Stimulated activated naive CD8-positive, alpha-beta T cell treated with anti-CD3 and anti-CD28 coated beads, Interleukin-15, amount 100 ng/mL, for 72 hours (primary cell): ENCODE measurements around the gene IL11.
"Not testable (repeated sequence)": the region's sequence is repeated elsewhere in the genome, so short reads cannot be mapped to it uniquely, and the experiment has no call there.

Experiments
- ATAC-seq: fragments of 150-1000 bp; cut with Tn5 transposase; 2 replicates; pipeline ENCODE4 v1.10.0; 2021; ENCODE audit warnings: mild to moderate bottlenecking, moderate library complexity
- DNase-seq, 2 donors: peaks; one replicate each; pipeline ENCODE4 v3.0.0; 2021 to 2022
- H3K27ac Mint-ChIP-seq, 2 donors: one replicate each; pipeline ENCODE4 v1.8.0; 2022; ENCODE audit warnings: mild to moderate bottlenecking in 2 of 2, mixed read lengths in 2 of 2, moderate library complexity in 2 of 2
- H3K27me3 Mint-ChIP-seq: one replicate; pipeline ENCODE4 v1.8.0; 2022; ENCODE audit warnings: mixed read lengths
- H3K4me1 Mint-ChIP-seq: one replicate; pipeline ENCODE4 v1.8.0; 2022; ENCODE audit warnings: mild to moderate bottlenecking, mixed read lengths
- H3K4me3 Mint-ChIP-seq, 2 donors: one replicate each; pipeline ENCODE4 v1.8.0; 2022; ENCODE audit warnings: mild to moderate bottlenecking in 2 of 2, mixed read lengths in 2 of 2, moderate library complexity in 1 of 2
- H3K9me3 Mint-ChIP-seq, 2 donors: one replicate each; pipeline ENCODE4 v1.8.0; 2022; ENCODE audit warnings: mixed read lengths in 2 of 2

IL11 gene

GRCh38 chr19:55370305-55370988 lies at the start of gene IL11:
TSS of gene IL11 (minus strand) at chr19:55370463. CDS start at chr19:55370310, 153 bp downstream.
- peaks cover 43% of the 10 kb centered on the region for H3K4me1 Mint-ChIP-seq
- no peaks in the 10 kb centered on the region for H3K9me3 Mint-ChIP-seq
- H3K27ac Mint-ChIP-seq: peak within 1 kb of the TSS in 1 of 2 donors; percentile 78
- peak within 1 kb of the TSS; percentile 81 to 91 for H3K4me3 Mint-ChIP-seq
- ATAC-seq: no peak
- H3K27me3 Mint-ChIP-seq: peaks cover 80% of the 10 kb centered on the region
- DNase-seq: no peak

GRCh38 chr19:55419624-55420236 lies 49.5 kb upstream of the IL11 start:
- ATAC-seq (no peak), DNase-seq (no peak)
- peaks cover 21% of the 10 kb centered on the region for H3K4me1 Mint-ChIP-seq
- no peak overlapping the region for H3K4me3 Mint-ChIP-seq
- H3K27me3 Mint-ChIP-seq: no peaks in the 10 kb centered on the region
- H3K9me3 Mint-ChIP-seq: no peaks in the 10 kb centered on the region
- no peak overlapping the region for H3K27ac Mint-ChIP-seq

- no peak overlapping the region for H3K27ac Mint-ChIP-seq
- DNase-seq (no peak), ATAC-seq (no peak)
- no peaks in the 10 kb centered on the region for H3K27me3 Mint-ChIP-seq
- no peak overlapping the region for H3K4me3 Mint-ChIP-seq
- H3K9me3 Mint-ChIP-seq: no peaks in the 10 kb centered on the region
- peaks cover 21% of the 10 kb centered on the region for H3K4me1 Mint-ChIP-seq
These were observed 48.8 kb upstream of the IL11 start for GRCh38 chr19:55419103-55419502.

- no peak overlapping the region for H3K27ac Mint-ChIP-seq
- no peaks in the 10 kb centered on the region for H3K9me3 Mint-ChIP-seq
- H3K4me3 Mint-ChIP-seq: no peak overlapping the region
- DNase-seq: peak; percentile 47 to 55
- ATAC-seq: peak; percentile 70
- peaks cover 21% of the 10 kb centered on the region for H3K4me1 Mint-ChIP-seq
- no peaks in the 10 kb centered on the region for H3K27me3 Mint-ChIP-seq
These were observed 47.9 kb upstream of the IL11 start for GRCh38 chr19:55418185-55418584.

GRCh38 chr19:55410168-55410567 lies 39.9 kb upstream of the IL11 start:
- H3K27me3 Mint-ChIP-seq: peaks cover 7% of the 10 kb centered on the region
- DNase-seq (no peak), ATAC-seq (no peak)
- no peak overlapping the region for H3K27ac Mint-ChIP-seq
- no peak overlapping the region for H3K4me3 Mint-ChIP-seq
- H3K4me1 Mint-ChIP-seq: peaks cover 35% of the 10 kb centered on the region
- peaks cover 12 to 14% of the 10 kb centered on the region in 2 donors for H3K9me3 Mint-ChIP-seq

- not testable (repeated sequence) for H3K4me3 Mint-ChIP-seq, DNase-seq, H3K27me3 Mint-ChIP-seq, ATAC-seq
- Mint-ChIP-seq H3K9me3 (peaks cover 12 to 14% of the 10 kb centered on the region in 2 donors), H3K27ac (peak overlapping the region in 1 of 2 donors; percentile 99), H3K4me1 (peaks cover 37% of the 10 kb centered on the region)
These were observed 38.9 kb upstream of the IL11 start for GRCh38 chr19:55409179-55409578.

GRCh38 chr19:55408533-55408872 lies 38.2 kb upstream of the IL11 start:
- no peak for ATAC-seq
- peaks cover 12 to 14% of the 10 kb centered on the region in 2 donors for H3K9me3 Mint-ChIP-seq
- DNase-seq: no peak
- peak overlapping the region; percentile 99 to 100 for H3K27ac Mint-ChIP-seq
- peak overlapping the region; percentile 92 to 97 for H3K4me3 Mint-ChIP-seq
- peaks cover 43% of the 10 kb centered on the region for H3K4me1 Mint-ChIP-seq
- peaks cover 7% of the 10 kb centered on the region for H3K27me3 Mint-ChIP-seq

- ATAC-seq: peak; percentile 95
- peak overlapping the region; percentile 99 to 100 for H3K27ac Mint-ChIP-seq
These were observed 37.7 kb upstream of the IL11 start for GRCh38 chr19:55407800-55408532.

GRCh38 chr19:55407550-55407799 lies 37.2 kb upstream of the IL11 start, which contains the start of gene UBE2S:
TSS of gene UBE2S (minus strand) at chr19:55407788. CDS start at chr19:55407589, 199 bp downstream.
- not testable (repeated sequence) for DNase-seq, H3K27me3 Mint-ChIP-seq
- H3K27ac Mint-ChIP-seq: peak within 1 kb of the TSS; percentile 99 to 100
- peak; percentile 19 for ATAC-seq
- H3K4me1 Mint-ChIP-seq: peaks cover 52% of the 10 kb centered on the region
- peaks cover 12 to 14% of the 10 kb centered on the region in 2 donors for H3K9me3 Mint-ChIP-seq
- peak within 1 kb of the TSS; percentile 92 to 97 for H3K4me3 Mint-ChIP-seq

More at GRCh38 chr19:55407800-55408532, 37.7 kb upstream of the IL11 start:
- peak overlapping the region; percentile 92 to 97 for H3K4me3 Mint-ChIP-seq
- H3K27me3 Mint-ChIP-seq: peaks cover 7% of the 10 kb centered on the region
- peak; percentile 97 to 98 for DNase-seq
- peaks cover 49% of the 10 kb centered on the region for H3K4me1 Mint-ChIP-seq
- H3K9me3 Mint-ChIP-seq: peaks cover 12 to 14% of the 10 kb centered on the region in 2 donors

- Mint-ChIP-seq H3K4me1 (peaks cover 55% of the 10 kb centered on the region), H3K27me3 (peaks cover 7% of the 10 kb centered on the region), H3K9me3 (peaks cover 12 to 14% of the 10 kb centered on the region in 2 donors), H3K4me3 (peak overlapping the region; percentile 92 to 97), H3K27ac (peak overlapping the region; percentile 90 to 98)
- no peak for DNase-seq
- ATAC-seq: no peak
These were observed 36.7 kb upstream of the IL11 start for GRCh38 chr19:55406826-55407549.

GRCh38 chr19:55406091-55406825 lies 36.0 kb upstream of the IL11 start:
- Mint-ChIP-seq H3K4me1 (peaks cover 59% of the 10 kb centered on the region), H3K9me3 (peaks cover 12 to 14% of the 10 kb centered on the region in 2 donors), H3K4me3 (peak overlapping the region; percentile 92 to 97), H3K27me3 (peaks cover 3% of the 10 kb centered on the region), H3K27ac (peak overlapping the region; percentile 90 to 98)
- no peak for ATAC-seq
- no peak for DNase-seq

GRCh38 chr19:55405638-55406037 lies 35.4 kb upstream of the IL11 start:
- DNase-seq (no peak), ATAC-seq (no peak)
- peaks cover 12 to 13% of the 10 kb centered on the region in 2 donors for H3K9me3 Mint-ChIP-seq
- H3K27ac Mint-ChIP-seq: peak overlapping the region; percentile 64 to 98
- H3K4me1 Mint-ChIP-seq: peaks cover 61% of the 10 kb centered on the region
- H3K27me3 Mint-ChIP-seq: no peaks in the 10 kb centered on the region
- peak overlapping the region; percentile 92 to 97 for H3K4me3 Mint-ChIP-seq

- ATAC-seq (no peak), DNase-seq (no peak)
- no peak overlapping the region for H3K4me3 Mint-ChIP-seq
- peaks cover 65% of the 10 kb centered on the region for H3K4me1 Mint-ChIP-seq
- H3K9me3 Mint-ChIP-seq: no peaks in the 10 kb centered on the region
- H3K27ac Mint-ChIP-seq: peak overlapping the region in 1 of 2 donors; percentile 90
- no peaks in the 10 kb centered on the region for H3K27me3 Mint-ChIP-seq
These were observed 32.2 kb upstream of the IL11 start for GRCh38 chr19:55402509-55402908.

GRCh38 chr19:55401390-55401789 lies 31.1 kb upstream of the IL11 start:
- ATAC-seq, H3K27me3 Mint-ChIP-seq, H3K4me3 Mint-ChIP-seq, DNase-seq, H3K9me3 Mint-ChIP-seq: not testable (repeated sequence)
- H3K4me1 Mint-ChIP-seq: peaks cover 59% of the 10 kb centered on the region
- peak overlapping the region in 1 of 2 donors; percentile 90 for H3K27ac Mint-ChIP-seq
